Measurements from ENCODE around the gene ABHD14A. TPM values are rescaled to one million over a fixed set of nuclear protein-coding genes. Genes with fewer than 3 reads are reported as not detected.

ABHD14A gene
- total and polyA plus RNA-seq, 2 of the 13 experiments (the other 11 are each of a cell fraction or from before 2014, with no cell fraction given) = 29.5 to 46.9 TPM

- no TSS peak for BruUV-seq (replicated peaks)
- WGBS (ENCODE audit: low lambda C conversion rate) = 97% methylated on average over 14 of the region's 14 CpGs
- no peak for DNase-seq (ENCODE audit: low spot score)
- TF ChIP-seq ELK4 (CRISPR knock-in tag; IDR thresholded peaks at IDR 0.05; ENCODE audit: borderline replicate concordance) (no peak), REST (IDR thresholded peaks at IDR 0.05; ENCODE audit: borderline replicate concordance in 1 of 2, low read depth in 1 of 2, low read length in 2 of 2) (no peak), NRL (CRISPR knock-in tag; IDR thresholded peaks at IDR 0.05; ENCODE audit: borderline replicate concordance) (no peak), CHD4 (IDR thresholded peaks at IDR 0.05; ENCODE audit: borderline replicate concordance, low read length) (no peak), RELA (CRISPR knock-in tag; IDR thresholded peaks at IDR 0.05) (no peak), CCDC6 (CRISPR knock-in tag; IDR thresholded peaks at IDR 0.05) (no peak), ZFX (CRISPR knock-in tag; IDR thresholded peaks at IDR 0.05; ENCODE audit: low read depth) (no peak), FOXJ3 (CRISPR knock-in tag; IDR thresholded peaks at IDR 0.05; ENCODE audit: borderline replicate concordance) (no peak), RERE (CRISPR knock-in tag; IDR thresholded peaks at IDR 0.05; ENCODE audit: low read depth) (no peak), ZNF496 (CRISPR knock-in tag; IDR thresholded peaks at IDR 0.05; ENCODE audit: insufficient replicate concordance) (no peak), SP140L (CRISPR knock-in tag; IDR thresholded peaks at IDR 0.05; ENCODE audit: borderline replicate concordance) (no peak), ZNF3 (CRISPR knock-in tag; IDR thresholded peaks at IDR 0.05) (no peak), ELF4 (CRISPR knock-in tag; IDR thresholded peaks at IDR 0.05; ENCODE audit: borderline replicate concordance) (no peak)
These were observed 28.7 kb upstream of the ABHD14A start for GRCh38 chr3:51945926-51946705.

More at GRCh38 chr3:51945926-51946705, 28.7 kb upstream of the ABHD14A start:
- in situ Hi-C loops (cut with HindIII; ENCODE audit: extremely low pct_ligation_motif_present, low pct_unique_long_range_greater_than_20kb) = no loop called here
- no peak for ATAC-seq
- FAIRE-seq = no peak
- Histone ChIP-seq H3K4me3 (replicated peaks in 1 of 3; ENCODE audit: insufficient read depth in 1 of 3, low read depth in 2 of 3, low read length in 3 of 3) (no peak overlapping the region), H3K27me3 (ENCODE audit: control insufficient read depth in 1 of 2, insufficient read depth in 2 of 2, low read length in 2 of 2) (no peaks in the 10 kb centered on the region; a peak in 1 of 5 replicates), H3K9ac (ENCODE audit: insufficient read depth, low read depth, low read length) (no peak overlapping the region), H3K79me2 (ENCODE audit: insufficient read depth, low read length) (peaks cover 2% of the 10 kb centered on the region), H3K27ac (ENCODE audit: extremely low read length, insufficient read depth, low read length) (no peak overlapping the region), H2AFZ (ENCODE audit: low read length) (no peak overlapping the region), H3K4me1 (ENCODE audit: insufficient read depth, low read length) (peaks cover 19% of the 10 kb centered on the region), H3K9me3 (ENCODE audit: low read length) (no peaks in the 10 kb centered on the region), H3K4me2 (ENCODE audit: low read depth, low read length) (no peak overlapping the region), H3K36me3 (replicated peaks in 1 of 2; ENCODE audit: control insufficient read depth in 1 of 2, insufficient read depth in 2 of 2, low read length in 2 of 2) (no peaks in the 10 kb centered on the region), H4K20me1 (ENCODE audit: insufficient read depth, low read length) (no peaks in the 10 kb centered on the region)
- intact Hi-C loops (cut with micrococcal nuclease; ENCODE audit: unreplicated experiment) = no loop called here
- POLR2A ChIA-PET = interaction anchor here (0.7 kb wide), 1 partner anchor 14 kb away, joined by 3 read pairs; no protein-coding TSS in a partner anchor
- CTCF ChIA-PET (ENCODE audit: low intra/inter-chr PET ratio, low total read pairs) = no interaction called here

All from HepG2 (cell line).